Thoracic aorta (tissue), 2 donors: ENCODE data around the gene EEF2K. TPM values are rescaled to one million over a fixed set of nuclear protein-coding genes. Genes with fewer than 3 reads are reported as not detected.

Experiments
- ATAC-seq: fragments of 150-250 bp; one replicate; pipeline ENCODE4 v1.8.0; 2017; ENCODE audit warnings: low read depth; ENCODE audit not compliant: insufficient number of reproducible peaks, low FRiP score
- DNase-seq: peaks from one replicate; pipeline ENCODE4 v3.0.0-alpha.2; 2020; ENCODE audit warnings: low spot score
- H3K27ac ChIP-seq, 2 donors: fragments of 200-600 bp; sonication (generic); 1 replicate in 1 of 2; 2 replicates in 1 of 2; pipeline ENCODE4 v1.5.1; 2016; ENCODE audit warnings: mild to moderate bottlenecking in 2 of 2, moderate library complexity in 2 of 2
- H3K27me3 ChIP-seq: fragments of 200-600 bp; sonication (generic); replicated peaks from 2 replicates; pipeline ENCODE4 v1.6.0; 2016; ENCODE audit warnings: mild to moderate bottlenecking; ENCODE audit not compliant: insufficient read depth
- H3K36me3 ChIP-seq: fragments of 200-600 bp; sonication (generic); one replicate; pipeline ENCODE4 v1.5.1; 2016
- H3K4me1 ChIP-seq, 2 donors: fragments of 200-600 bp; sonication (generic); 1 replicate in 1 of 2; 2 replicates in 1 of 2; pipeline versions ENCODE4 v1.5.1 to v1.6.0; 2016; ENCODE audit warnings: low read depth in 2 of 2, mild to moderate bottlenecking in 1 of 2; ENCODE audit not compliant: control insufficient read depth in 1 of 2
- H3K4me3 ChIP-seq: fragments of 200-600 bp; sonication (generic); 2 replicates; pipeline ENCODE4 v1.5.1; 2016; ENCODE audit warnings: mild to moderate bottlenecking
- H3K9me3 ChIP-seq: fragments of 200-600 bp; sonication (generic); 2 replicates; pipeline ENCODE4 v1.5.1; 2016
- CTCF ChIP-seq: fragments of 200-600 bp; sonication (generic); IDR thresholded peaks from one replicate; pipeline ENCODE4 v1.5.1; 2019; ENCODE audit warnings: antibody characterized with exemption
- total RNA-seq, 2 donors: library from RNA; depleted of rRNA; stranded (reverse); fragments of >200 nt; gene quantifications; one replicate each; pipeline versions ENCODE4 v1.1.0 to v1.2.3, GENCODE V29; 2016

Gene EEF2K
- total RNA-seq, 2 donors from 2014 or later: 35.1 to 38.2 TPM

- no peak for ATAC-seq
- H3K27ac ChIP-seq: no peak overlapping the region
- peaks cover 57% of the 10 kb centered on the region for H3K36me3 ChIP-seq
Observed at GRCh38 chr16:22272870-22273650, 67.0 kb downstream of the EEF2K start.

GRCh38 chr16:22274916-22275315 lies 68.8 kb downstream of the EEF2K start:
- ATAC-seq (no peak), DNase-seq (no peak)
- Histone ChIP-seq H3K36me3 (peaks cover 58% of the 10 kb centered on the region), H3K27ac (no peak overlapping the region), H3K4me3 (no peak overlapping the region), H3K27me3 (no peaks in the 10 kb centered on the region), H3K4me1 (no peaks in the 10 kb centered on the region), H3K9me3 (no peaks in the 10 kb centered on the region)
- no peak for TF ChIP-seq CTCF

More at GRCh38 chr16:22272870-22273650, 67.0 kb downstream of the EEF2K start:
- Histone ChIP-seq H3K9me3 (no peaks in the 10 kb centered on the region), H3K27me3 (no peaks in the 10 kb centered on the region), H3K4me3 (no peak overlapping the region), H3K4me1 (no peaks in the 10 kb centered on the region)
- no peak for DNase-seq
- TF ChIP-seq CTCF: no peak

DNA sequence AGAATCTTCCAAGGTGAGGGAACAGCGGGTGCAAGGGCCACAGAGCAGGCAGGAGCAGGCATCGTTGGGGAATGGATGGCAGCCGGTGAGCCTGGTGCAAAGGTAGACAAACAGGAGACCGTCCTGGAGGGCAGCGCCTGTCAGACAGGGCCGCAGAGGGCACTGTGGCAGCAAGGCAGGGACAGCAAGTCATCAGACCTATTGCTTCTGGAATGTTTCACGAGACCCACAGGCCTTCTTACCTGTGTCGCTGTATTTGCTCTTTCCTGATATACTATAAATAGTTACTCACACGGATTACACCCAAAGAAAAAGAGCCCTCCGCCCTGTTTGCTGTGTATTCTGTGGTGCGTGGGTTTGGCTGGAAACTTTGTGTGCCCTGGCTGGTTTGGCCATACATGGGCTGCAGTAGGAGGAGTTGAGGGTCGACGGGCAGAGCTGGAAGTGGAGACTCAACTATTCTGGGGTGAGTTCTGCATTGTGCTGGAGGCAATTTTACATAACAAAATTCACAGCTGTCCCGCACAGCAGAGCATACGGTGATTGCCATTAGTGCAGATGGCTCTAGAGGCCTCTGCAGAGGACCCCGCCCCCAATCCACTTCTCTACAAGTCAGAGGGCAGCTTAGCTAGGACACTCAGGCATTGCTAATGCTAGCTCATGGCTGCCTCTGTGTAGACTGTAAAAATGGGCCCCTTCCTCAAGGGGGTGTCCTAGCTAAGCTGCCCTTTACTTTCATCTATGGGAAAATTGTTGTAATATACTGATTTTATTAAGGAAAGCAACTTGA lies 72.6 kb downstream of the EEF2K start:
- DNase-seq (no peak), ATAC-seq (no peak)
- H3K27ac ChIP-seq: no peak overlapping the region
- H3K9me3 ChIP-seq: no peaks in the 10 kb centered on the region
- no peaks in the 10 kb centered on the region for H3K27me3 ChIP-seq
- peaks cover 63% of the 10 kb centered on the region for H3K36me3 ChIP-seq
- H3K4me1 ChIP-seq: no peaks in the 10 kb centered on the region
- H3K4me3 ChIP-seq: no peak overlapping the region
- no peak for TF ChIP-seq CTCF

GRCh38 chr16:22282254-22282892 lies 76.3 kb downstream of the EEF2K start:
- DNase-seq (no peak), ATAC-seq (no peak)
- H3K9me3 ChIP-seq: no peaks in the 10 kb centered on the region
- no peak overlapping the region for H3K27ac ChIP-seq
- no peaks in the 10 kb centered on the region for H3K27me3 ChIP-seq
- no peaks in the 10 kb centered on the region for H3K4me1 ChIP-seq
- peaks cover 63% of the 10 kb centered on the region for H3K36me3 ChIP-seq
- no peak overlapping the region for H3K4me3 ChIP-seq
- no peak for TF ChIP-seq CTCF

- Histone ChIP-seq H3K27me3 (no peaks in the 10 kb centered on the region), H3K27ac (no peak overlapping the region), H3K9me3 (no peaks in the 10 kb centered on the region), H3K4me3 (no peak overlapping the region), H3K4me1 (no peaks in the 10 kb centered on the region), H3K36me3 (peaks cover 50% of the 10 kb centered on the region)
- no peak for TF ChIP-seq CTCF
- no peak for DNase-seq
- no peak for ATAC-seq
Observed at GRCh38 chr16:22284637-22285036, 78.6 kb downstream of the EEF2K start.
